Measurements from ENCODE around the gene HTR1D.

Gene HTR1D

GRCh38 chr1:23239638-23240295, 22.5 kb upstream of the HTR1D start:
- Histone ChIP-seq H3K27ac (ENCODE audit: low read length) (no peak overlapping the region), H3K4me3 (ENCODE audit: low read depth in 1 of 2, low read length in 2 of 2) (no peak overlapping the region), H3K9ac (ENCODE audit: low read depth, low read length) (no peak overlapping the region), H2AFZ (ENCODE audit: low read depth, low read length) (no peak overlapping the region), H4K20me1 (ENCODE audit: insufficient read depth, low read length) (no peaks in the 10 kb centered on the region), H3K4me2 (ENCODE audit: insufficient read depth, low read length) (no peak overlapping the region), H3K4me1 (ENCODE audit: insufficient read depth, low read length) (no peaks in the 10 kb centered on the region), H3K79me2 (ENCODE audit: insufficient read depth, low read length) (no peaks in the 10 kb centered on the region), H3K9me3 (ENCODE audit: insufficient read depth, low read length, severe bottlenecking) (no peaks in the 10 kb centered on the region), H3K27me3 (ENCODE audit: insufficient read depth, low read length, poor library complexity) (no peaks in the 10 kb centered on the region), H3K36me3 (ENCODE audit: insufficient read depth, low read length) (no peaks in the 10 kb centered on the region)
- TF ChIP-seq EZH2 (IDR thresholded peaks at IDR 0.05; ENCODE audit: borderline replicate concordance, low read depth, low read length, severe bottlenecking): no peak
- no peak for TF ChIP-seq CTCF (IDR thresholded peaks at IDR 0.05; ENCODE audit: borderline replicate concordance, extremely low read depth, low read length, poor library complexity, severe bottlenecking)
- ATAC-seq (ENCODE audit: insufficient read depth, low read depth) (no peak), DNase-seq (no peak)

- ATAC-seq (ENCODE audit: insufficient read depth, low read depth): no peak
Observed at GRCh38 chr1:23238565-23238964, 21.3 kb upstream of the HTR1D start.

GRCh38 chr1:23237508-23237907, 20.2 kb upstream of the HTR1D start:
- ATAC-seq (ENCODE audit: insufficient read depth, low read depth): no peak

More at GRCh38 chr1:23238565-23238964, 21.3 kb upstream of the HTR1D start:
- H4K20me1 ChIP-seq (ENCODE audit: insufficient read depth, low read length): no peaks in the 10 kb centered on the region
- no peak overlapping the region for H3K4me3 ChIP-seq (ENCODE audit: low read depth in 1 of 2, low read length in 2 of 2)
- TF ChIP-seq EZH2 (IDR thresholded peaks at IDR 0.05; ENCODE audit: borderline replicate concordance, low read depth, low read length, severe bottlenecking) (no peak), CTCF (IDR thresholded peaks at IDR 0.05; ENCODE audit: borderline replicate concordance, extremely low read depth, low read length, poor library complexity, severe bottlenecking) (no peak)
- no peaks in the 10 kb centered on the region for H3K36me3 ChIP-seq (ENCODE audit: insufficient read depth, low read length)
- H3K9ac ChIP-seq (ENCODE audit: low read depth, low read length): no peak overlapping the region
- H2AFZ ChIP-seq (ENCODE audit: low read depth, low read length): no peak overlapping the region
- H3K4me1 ChIP-seq (ENCODE audit: insufficient read depth, low read length): no peaks in the 10 kb centered on the region
- H3K27me3 ChIP-seq (ENCODE audit: insufficient read depth, low read length, poor library complexity): no peaks in the 10 kb centered on the region
- H3K27ac ChIP-seq (ENCODE audit: low read length): no peak overlapping the region
- no peak for DNase-seq
- H3K9me3 ChIP-seq (ENCODE audit: insufficient read depth, low read length, severe bottlenecking): no peaks in the 10 kb centered on the region
- H3K4me2 ChIP-seq (ENCODE audit: insufficient read depth, low read length): no peak overlapping the region
- no peaks in the 10 kb centered on the region for H3K79me2 ChIP-seq (ENCODE audit: insufficient read depth, low read length)

More at GRCh38 chr1:23237508-23237907, 20.2 kb upstream of the HTR1D start:
- Histone ChIP-seq H3K27me3 (ENCODE audit: insufficient read depth, low read length, poor library complexity) (no peaks in the 10 kb centered on the region), H3K79me2 (ENCODE audit: insufficient read depth, low read length) (no peaks in the 10 kb centered on the region), H3K9ac (ENCODE audit: low read depth, low read length) (no peak overlapping the region), H3K4me1 (ENCODE audit: insufficient read depth, low read length) (no peaks in the 10 kb centered on the region), H2AFZ (ENCODE audit: low read depth, low read length) (no peak overlapping the region), H3K4me3 (ENCODE audit: low read depth in 1 of 2, low read length in 2 of 2) (no peak overlapping the region), H3K4me2 (ENCODE audit: insufficient read depth, low read length) (no peak overlapping the region), H3K27ac (ENCODE audit: low read length) (no peak overlapping the region), H3K9me3 (ENCODE audit: insufficient read depth, low read length, severe bottlenecking) (no peaks in the 10 kb centered on the region), H4K20me1 (ENCODE audit: insufficient read depth, low read length) (no peaks in the 10 kb centered on the region), H3K36me3 (ENCODE audit: insufficient read depth, low read length) (no peaks in the 10 kb centered on the region)
- TF ChIP-seq CTCF (IDR thresholded peaks at IDR 0.05; ENCODE audit: borderline replicate concordance, extremely low read depth, low read length, poor library complexity, severe bottlenecking) (no peak), EZH2 (IDR thresholded peaks at IDR 0.05; ENCODE audit: borderline replicate concordance, low read depth, low read length, severe bottlenecking) (no peak)
- no peak for DNase-seq

Measured in DND-41 (cell line).